GM18861 (cell line): ENCODE data around the gene CASP8.
"Not testable (repeated sequence)": the region's sequence is repeated elsewhere in the genome, so short reads cannot be mapped to it uniquely, and the experiment has no call there.

ENCODE experiments used
- ATAC-seq: cut with Tn5 transposase; IDR thresholded peaks from one replicate; pipeline ENCODE4 v1.9.1; 2021; ENCODE audit not compliant: unreplicated experiment

The CASP8 gene

DNA sequence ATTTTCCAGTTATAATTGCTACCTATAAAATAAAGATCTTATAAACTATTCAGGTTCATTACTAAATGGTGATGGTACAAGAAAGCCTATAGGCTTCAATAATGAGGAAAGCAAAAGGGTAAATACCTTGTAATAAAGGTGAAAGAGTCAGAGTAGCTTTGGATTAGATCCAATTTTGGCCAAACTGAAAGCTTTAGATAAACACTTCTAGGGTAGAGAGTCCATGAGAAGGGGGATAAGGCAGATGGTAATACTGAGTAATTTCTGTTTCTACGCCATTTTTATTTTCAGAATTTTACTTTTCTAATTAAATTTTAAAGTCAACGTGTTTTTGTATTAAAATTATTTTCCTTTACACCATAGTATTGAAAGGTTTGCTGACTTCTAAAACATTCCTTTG lies 9.4 kb downstream of the CASP8 start:
- ATAC-seq, result no peak

DNA sequence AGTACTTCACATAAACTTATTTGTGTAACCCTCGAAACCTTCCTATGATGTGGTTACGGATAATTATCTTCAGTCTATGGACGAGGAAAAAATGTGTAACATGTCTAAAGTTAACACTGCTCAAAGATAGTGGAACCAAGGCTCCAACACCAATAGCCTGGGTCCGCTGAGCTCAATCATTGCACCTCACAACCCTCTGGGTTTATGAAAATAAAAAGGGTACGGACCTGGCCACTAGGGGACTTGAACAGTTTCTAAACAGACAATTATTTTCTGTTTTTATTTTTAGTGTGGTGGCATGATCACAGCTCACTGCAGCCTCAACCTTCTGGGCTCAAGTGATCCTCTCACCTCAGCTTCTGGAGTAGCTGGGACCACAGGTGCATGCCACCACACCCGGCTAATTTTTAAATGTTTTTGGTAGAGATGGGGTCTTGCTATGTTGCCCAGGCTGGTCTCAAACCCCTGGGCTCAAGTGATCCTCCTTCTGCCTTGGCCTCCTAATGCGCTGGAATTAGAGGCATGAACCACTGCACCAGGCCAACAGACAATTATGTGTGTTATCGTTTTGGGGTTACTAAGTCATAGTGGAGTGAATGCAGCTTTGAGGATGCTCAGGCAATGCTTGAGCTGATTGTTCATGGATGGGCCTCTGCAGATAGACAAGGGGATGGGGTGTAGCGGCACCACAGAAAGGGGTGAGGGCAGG lies 10.1 kb downstream of the CASP8 start:
- ATAC-seq, result no peak

DNA sequence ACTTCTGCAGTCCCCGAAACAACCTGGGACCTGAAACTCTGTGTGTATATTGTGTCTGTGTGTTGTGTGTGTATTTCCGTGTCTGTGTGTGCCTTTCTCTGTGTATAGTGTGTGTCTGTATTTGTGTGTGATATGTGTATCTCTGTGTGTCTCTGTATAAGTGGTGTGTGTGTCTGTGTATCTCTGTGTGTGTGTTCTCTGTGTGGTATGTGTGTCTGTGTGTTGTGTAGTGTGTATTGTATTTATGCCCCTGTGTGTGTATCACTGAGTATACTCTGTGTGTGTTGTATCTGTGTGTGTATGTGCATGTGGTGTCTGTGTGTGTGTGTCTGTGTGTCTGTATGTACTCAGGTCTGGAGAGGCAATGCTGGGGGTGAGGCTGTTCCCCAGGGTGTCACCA lies 11.6 kb downstream of the CASP8 start:
- ATAC-seq, result no peak

DNA sequence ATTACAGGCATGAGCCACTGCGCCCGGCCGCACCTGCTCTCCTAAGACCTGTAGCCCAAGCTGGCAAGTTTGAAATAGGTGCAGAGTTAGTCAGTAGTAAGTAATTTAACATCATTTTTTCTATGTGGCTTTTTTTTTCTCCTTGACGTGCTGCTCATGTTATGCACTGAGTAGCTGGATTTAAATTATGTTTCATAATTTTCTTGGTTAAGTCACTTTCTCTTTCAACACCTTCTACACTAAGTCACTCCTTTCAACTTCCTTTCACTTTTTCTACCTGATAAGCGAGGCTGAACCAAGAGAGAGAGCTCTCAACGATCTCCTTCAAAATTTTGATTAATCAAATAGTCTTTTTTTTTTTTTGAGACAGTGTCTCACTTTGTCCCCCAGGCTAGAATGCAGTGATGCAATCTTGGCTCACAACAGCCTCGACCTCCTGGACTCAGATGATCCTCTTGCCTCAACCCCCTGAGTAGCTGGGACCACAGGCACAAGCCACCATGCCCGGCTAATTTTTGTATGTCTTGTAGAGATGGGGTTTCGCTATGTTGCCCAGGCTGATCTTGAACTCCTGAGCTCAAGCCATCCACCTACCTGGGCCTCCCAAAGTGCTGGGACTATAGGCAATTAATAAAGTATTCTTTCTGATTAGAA lies 13.1 kb downstream of the CASP8 start:
- ATAC-seq, result no peak

DNA sequence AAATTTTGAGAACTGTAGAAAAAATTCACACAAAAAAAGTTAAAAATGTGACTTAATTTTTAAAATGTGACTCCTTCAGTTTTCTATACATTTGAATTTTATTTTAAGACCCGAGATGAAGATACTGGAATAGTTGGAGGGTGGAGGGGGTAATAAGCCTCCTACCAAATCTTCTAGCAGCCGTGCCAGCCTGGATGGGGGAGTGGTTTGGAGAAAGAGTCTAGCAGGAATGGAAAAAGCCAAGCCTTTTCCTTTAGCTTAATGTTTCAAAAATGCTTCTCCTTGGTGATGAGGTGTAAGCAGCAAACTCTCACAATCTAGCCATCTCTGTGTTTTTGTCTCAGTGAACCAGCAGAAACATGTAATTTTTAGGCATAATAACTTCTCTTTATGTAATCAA lies 14.7 kb downstream of the CASP8 start:
- no peak for ATAC-seq

DNA sequence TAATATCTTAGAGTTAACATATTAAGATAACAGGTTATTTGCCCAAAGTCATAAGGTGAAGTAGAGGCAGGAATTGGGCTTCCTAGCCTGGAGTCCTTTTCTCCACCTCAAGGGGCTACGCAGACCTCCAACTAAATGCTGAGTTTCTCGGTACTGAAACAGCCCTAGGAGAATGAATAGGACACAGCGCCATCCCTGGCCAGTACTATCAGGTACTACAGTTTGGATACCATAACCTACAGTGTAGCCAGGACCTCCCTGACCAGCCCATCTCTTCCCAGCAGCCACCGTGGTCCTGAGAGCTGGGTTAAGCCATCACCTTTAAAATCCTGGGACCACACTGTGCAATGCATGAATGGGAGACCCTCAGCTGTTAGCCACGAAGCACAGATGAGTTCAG lies 15.7 kb downstream of the CASP8 start:
- ATAC-seq, result no peak

DNA sequence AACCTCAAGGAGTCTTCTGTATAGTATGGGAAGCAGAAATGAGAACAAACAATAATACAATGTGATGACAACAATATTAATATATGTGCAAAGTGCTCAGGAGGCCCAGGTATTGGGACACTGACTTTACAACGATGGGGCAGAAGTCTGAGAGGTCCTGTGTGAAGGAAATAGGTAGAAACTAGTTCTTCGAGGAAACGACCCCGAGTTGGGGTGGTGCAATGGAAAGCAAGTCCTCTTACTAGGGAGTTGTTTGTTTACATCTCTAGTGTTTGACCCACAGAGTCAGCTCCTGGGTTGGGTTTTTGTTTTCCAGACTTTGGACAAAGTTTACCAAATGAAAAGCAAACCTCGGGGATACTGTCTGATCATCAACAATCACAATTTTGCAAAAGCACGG lies 16.2 kb downstream of the CASP8 start:
- no peak for ATAC-seq

DNA sequence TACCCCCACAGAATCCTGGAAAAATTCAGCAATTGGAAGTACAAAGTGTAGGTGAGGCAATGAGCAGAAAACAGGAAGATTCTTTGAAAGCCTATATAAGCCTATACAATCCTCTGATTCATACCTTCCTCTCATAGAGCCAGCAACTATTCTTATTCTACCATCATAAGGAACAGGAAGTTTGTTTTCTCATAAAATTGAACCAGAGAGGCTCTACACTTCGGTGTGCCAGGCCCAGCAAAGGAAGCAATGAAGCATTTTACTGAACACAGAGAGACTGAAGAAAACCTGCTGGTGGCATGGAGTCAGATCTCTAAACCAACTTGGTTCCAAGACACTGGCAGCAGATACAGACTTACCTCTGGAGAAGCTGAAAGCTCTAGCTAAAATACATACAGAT lies 18.7 kb downstream of the CASP8 start:
- no peak for ATAC-seq

DNA sequence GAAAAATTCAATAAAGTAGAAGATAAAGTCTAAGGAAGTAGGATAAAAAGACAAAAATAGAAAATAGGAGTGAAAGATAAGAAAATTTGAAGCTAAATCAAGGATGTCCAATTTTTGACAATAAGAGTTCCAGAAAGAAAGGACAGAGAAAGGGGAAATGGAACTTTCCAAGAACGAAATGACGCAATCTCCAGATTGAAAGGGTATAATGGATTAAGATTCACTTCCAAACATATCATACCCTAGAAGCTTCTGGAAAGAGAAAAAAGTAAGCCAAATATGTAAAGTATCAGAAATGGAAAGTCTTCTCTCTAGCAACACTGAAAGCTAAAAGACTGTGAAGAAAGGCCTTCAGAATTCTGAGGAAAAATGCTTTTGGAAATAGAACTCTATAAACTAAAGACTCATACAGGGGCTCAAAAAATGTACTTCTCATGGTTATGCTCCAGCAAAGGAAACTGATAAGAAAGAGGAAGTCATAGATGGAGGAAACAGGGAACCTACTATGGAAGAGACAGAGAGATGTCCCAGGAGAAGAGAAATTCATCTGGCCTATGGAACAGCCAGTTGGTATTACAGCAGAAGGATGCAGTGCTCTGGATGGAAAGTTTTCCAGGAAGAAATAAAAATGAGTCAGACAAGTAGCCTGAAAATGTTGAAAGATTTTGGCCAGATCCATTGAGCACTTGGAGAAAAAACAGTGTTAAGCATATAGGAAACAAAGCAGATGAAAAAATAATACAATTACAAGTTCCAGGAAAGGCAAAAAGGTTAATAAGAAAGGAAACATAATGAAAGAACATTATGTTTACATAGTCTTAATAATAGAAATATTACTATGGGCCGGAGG lies 20.1 kb downstream of the CASP8 start:
- ATAC-seq, result no peak

DNA sequence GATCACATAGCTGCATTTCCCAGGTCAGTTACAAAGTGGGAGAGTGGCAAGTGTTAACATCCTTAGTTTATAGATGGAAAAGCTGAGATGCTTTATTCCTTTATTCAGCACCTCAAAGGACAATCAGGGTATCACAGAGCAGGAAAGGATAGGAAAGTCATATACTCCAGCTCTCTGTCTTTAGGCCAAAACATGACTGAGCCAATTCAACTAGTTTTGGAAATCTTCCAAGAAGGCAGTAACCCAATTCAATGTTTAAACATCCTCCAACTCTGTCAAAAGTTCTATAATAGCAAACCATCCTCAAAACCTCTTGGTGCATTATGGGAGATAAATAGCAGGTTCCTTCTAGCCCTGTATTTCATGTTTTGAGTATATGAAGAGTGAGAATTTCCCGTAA lies 25.2 kb downstream of the CASP8 start:
- ATAC-seq, result no peak

DNA sequence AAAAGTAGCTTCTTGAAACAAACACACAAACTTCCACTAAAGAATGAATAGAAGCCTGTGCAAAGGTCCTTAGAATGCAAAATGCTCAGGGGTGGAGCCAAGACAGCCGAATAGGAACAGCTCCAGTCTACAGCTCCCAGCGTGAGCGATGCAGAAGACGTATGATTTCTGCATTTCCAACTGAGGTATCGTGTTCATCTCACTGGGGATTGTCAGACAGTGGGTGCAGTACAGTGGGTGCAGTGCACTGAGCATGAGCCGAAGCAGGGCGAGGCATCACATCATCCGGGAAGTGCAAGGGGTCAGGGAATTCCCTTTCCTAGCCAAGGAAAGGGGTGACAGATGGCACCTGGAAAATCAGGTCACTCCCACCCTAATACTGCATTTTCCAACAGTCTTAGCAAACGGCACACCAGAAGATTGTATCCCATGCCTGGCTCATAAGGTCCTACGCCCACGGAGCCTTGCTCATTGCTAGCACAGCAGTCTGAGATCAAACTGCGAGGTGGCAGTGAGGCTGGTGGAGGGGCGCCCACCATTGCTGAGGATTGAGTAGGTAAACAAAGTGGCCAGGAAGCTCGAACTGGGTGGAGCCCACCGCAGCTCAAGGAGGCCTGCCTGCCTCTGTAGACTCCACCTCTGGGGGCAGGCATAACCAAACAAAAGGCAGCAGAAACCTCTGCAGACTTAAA lies 30.3 kb downstream of the CASP8 start:
- not testable (repeated sequence) for ATAC-seq

DNA sequence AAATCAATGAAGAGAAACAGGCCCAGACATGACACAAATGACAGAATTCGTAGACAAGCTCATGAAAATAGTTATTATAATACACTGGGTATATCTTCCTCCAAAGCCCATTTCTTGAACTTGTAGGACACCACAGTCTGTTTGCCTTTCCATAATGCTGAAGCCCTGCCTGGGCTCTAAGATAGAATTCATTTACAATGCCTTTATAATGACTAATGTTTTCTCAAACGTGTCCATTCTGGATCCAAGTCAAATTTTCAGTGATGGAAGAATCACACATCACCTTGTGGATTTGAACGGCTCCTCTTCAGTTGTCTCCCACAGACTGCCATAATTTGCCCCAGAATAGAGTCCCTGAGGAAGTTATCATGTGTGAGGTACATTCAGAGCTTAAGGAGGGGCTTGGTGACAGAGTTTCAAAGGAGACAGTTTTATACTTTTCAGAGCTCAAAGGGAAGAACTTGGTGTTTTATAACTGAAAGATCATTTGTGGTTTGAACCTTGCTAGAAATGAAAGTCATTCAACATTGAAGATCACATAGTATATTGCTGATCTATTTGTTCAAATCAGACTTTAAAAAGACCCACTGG lies 38.2 kb downstream of the CASP8 start:
- ATAC-seq, result no peak

DNA sequence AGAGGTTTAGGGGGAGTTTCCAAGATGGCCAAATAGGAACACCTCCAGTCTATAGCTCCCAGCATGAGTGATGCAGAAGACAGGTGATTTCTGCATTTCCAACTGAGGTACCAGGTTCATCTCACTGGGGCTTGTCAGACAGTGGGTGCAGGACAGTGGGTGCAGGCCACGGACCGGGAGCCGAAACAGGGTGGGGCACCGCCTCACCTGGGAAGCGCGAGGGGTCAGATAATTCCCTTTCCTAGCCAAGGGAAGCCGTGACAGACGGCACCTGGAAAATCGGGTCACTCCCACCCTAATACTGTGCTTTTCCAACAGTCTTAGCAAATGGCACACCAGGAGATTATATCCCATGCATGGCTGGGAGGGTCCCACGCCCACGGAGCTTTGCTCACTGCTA lies 39.6 kb downstream of the CASP8 start:
- ATAC-seq, result not testable (repeated sequence)

DNA sequence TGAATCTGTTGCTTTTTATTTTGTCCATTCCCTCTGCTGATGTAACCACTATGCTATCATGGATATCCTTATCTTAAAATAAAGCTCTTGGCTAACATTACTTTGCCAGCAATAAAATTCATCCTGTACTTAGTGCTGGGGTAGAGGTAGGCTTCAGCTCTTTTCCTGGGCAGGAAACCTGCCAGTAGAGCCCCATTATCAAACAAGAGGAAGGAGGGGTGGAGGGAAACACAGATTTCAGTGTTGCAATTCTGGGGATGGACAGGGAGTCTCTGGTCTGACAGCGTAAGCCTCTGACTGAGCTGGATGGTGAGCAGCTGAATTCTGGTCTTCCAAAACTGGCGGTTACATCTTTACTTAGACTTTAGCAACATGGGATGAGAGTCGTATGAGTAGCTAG lies 47.5 kb downstream of the CASP8 start:
- ATAC-seq, result no peak

DNA sequence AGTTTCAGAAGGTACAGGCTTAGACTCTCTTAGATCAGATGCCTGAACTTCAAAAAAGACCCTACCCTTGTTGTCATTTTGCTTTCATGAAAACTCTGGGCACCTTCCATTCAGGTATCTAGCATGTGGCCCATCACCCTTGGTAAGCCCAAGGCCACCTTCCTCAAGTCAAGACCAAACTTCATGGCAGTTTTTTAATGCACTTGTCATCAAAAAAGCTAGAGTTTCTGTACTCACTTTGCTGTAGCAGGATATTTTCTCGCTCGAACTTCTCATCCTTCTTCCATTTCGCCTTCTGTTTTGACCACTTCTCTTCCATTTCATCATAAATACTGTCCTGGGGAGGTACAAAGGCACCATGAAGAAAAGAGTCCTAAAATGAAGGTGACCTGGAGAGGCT lies 48.6 kb downstream of the CASP8 start:
- ATAC-seq, result no peak

DNA sequence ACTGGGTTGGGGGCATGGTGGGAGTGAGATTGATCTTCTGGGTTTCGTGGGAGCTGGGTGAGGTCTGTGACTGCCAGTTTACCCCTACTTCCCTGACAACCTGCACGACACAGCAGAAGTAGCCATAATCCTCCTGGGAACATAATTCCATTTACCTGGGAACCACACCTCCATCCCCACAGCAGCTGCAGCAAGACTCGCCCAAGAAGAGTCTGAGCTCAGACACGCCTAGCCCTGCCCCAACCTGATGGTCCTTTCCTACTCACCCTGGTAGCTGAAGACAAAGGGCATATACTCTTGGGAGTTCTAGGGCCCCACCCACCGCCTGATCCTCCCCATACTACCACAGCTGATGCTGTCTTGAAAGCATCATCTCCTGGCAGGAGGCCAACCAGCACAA lies 53.0 kb downstream of the CASP8 start:
- ATAC-seq, result no peak

DNA sequence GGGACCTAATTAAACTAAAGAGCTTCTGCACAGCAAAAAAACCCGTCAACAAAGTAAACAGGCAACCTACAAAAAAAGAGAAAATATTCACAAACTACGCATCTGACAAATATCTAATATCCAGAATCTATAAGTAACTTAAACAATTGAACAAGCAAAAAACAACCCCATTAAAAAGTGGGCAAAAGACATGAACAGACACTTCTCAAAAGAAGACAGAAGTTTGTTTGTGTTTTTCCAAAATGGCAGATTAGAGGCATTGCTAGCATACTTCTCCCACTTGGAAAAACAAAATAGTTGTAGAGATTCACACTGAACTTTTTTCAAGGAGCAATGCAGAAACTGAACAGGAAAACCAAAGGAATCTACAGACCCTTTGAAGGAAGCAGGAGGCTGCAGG lies 59.2 kb downstream of the CASP8 start:
- no peak for ATAC-seq

DNA sequence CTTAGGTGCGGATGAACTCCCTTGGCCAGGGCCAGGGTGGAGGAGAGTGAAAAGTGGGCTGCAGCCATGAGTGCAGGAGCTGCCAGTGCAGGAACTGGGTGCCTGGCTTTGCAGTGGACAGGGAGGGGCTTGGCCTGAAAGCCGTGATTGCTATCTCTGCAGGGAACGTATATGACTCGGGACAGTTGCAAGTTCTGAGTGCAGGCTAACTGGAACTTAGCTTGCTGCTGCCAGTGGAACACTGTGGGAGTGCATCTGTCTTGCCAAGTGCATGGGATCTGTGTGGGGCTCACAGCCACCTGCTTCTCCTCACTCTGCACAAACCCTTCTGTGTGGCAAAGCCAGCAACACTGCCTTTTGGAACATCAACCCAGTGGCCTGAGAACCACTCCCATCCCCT lies 59.9 kb downstream of the CASP8 start:
- no peak for ATAC-seq

DNA sequence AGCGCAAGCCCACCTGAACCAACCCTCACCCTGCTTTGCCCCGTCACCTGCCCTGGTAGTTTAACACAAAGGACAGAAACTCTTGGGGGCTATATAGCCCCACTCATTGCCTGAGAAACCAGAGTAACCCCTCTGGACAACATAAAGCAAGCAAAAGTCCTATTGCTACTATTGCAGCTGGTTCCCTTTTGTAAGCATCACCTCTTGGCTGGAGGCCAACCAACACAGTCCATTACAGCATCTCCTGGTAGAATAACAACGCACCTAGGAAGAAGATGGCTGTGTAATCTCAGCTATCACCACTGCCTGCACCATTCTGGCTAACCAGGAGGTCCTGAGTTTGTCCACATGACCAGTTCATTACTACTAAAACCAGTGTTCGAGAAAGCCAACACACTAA lies 60.4 kb downstream of the CASP8 start:
- ATAC-seq, result no peak

DNA sequence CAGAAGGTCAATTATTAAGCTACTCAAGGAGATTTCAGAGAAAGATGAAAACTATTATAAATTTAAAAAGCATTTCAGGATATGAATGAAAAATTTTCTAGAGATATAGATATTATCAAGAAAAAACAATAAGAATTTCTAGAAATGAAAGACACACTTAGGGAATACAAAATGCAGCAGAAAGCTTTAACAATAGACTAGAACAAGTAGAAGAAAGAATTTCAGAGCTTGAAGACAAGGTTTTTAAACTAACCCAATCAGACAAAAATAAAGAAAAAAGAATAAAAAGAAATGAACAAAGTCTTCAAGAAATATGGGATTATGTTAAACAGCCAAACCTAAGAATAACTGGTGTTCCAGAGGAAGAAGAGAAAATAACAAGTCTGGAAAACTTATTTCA lies 62.4 kb downstream of the CASP8 start:
- ATAC-seq, result no peak

DNA sequence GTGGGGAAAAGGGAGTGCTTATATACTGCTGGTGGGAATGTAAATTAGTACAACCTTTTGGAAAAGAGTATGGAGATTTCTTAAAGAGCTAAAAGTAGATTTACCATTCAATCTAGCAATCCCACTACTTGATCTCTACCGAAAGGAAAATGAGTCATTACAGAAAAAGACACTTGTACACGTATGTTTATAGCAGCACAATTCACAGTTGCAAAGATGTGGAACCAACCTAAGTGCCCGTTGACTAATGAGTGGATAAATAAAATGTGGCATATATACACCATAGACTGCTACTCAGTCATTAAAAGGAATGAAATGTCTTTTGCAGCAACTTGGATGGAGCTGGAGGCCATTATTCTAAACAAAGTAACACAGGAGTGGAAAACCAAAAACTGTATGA lies 67.3 kb downstream of the CASP8 start:
- no peak for ATAC-seq
